GM19468 (cell line): ENCODE results near the gene PNPLA3.

Source experiments
- ATAC-seq: cut with Tn5 transposase; IDR thresholded peaks from one replicate; pipeline ENCODE4 v1.9.1; 2021; ENCODE audit warnings: mild to moderate bottlenecking, moderate library complexity, moderate number of reproducible peaks; ENCODE audit not compliant: unreplicated experiment; ENCODE audit errors: extremely low read depth

PNPLA3 gene

GRCh38 chr22:43919106-43919973, 4.3 kb upstream of the PNPLA3 start:
- no peak for ATAC-seq

DNA sequence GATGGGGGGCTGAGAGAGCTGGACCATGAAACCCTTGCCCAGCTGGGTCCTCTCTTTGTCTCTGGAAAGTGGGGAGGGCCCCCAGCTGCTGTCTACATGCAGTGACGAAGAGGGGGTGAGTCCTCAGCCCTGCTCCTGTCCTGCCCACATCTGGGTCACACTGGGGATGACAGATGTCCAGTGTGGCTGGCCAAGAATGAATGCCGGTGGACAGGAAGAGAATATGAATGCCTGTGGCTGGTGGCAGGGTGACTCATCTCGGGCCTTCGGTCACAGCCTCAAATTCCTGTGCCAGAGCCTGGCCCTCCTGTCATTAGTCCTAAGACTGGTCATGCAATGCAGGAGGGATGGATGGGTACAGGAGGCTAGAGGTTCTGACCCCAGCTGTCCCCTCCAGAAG, 2.2 kb upstream of the PNPLA3 start:
- no peak for ATAC-seq

- ATAC-seq, result no peak
Measured at GRCh38 chr22:43922123-43922522, 1.5 kb upstream of the PNPLA3 start.

DNA sequence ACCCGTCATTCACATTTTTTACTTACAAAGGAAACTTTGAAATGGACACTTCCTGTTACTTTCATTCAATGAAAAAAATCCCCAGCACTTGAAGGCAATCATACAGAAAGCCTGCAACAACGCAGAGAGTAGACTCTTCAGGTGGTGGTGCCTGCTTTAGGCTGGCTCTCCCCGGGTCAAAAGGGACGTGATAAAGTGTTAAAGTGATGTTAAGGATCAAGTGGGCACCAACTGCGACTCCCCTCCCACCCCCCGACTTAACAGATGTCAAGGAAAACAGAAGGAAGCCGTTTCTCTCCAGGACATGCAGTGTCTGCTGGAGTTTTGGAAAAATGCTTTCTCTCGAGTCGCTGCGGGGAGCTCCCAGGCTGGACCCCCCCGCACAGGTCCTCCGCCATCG, 414 bp upstream of the PNPLA3 start:
- no peak for ATAC-seq

DNA sequence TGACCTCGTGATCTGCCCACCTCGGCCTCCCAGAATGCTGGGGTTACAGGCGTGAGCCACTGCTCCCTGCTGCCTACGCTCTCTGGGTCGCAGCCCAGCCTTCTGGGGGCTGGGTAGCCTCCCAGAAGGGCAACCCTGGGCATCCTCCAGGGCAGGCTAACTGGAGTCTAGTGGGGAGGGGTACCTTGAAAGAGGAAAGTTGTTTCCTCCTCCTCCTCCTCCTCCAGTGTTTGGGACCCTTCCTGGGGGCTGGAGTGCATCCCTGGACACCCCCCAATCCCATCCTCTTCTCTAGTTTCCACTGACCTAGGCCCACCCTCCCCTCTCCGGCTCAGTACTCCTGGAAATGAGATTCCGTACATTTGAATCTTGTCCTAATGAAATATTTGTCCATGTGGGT, 1.3 kb downstream of the PNPLA3 start:
- ATAC-seq, result no peak

DNA sequence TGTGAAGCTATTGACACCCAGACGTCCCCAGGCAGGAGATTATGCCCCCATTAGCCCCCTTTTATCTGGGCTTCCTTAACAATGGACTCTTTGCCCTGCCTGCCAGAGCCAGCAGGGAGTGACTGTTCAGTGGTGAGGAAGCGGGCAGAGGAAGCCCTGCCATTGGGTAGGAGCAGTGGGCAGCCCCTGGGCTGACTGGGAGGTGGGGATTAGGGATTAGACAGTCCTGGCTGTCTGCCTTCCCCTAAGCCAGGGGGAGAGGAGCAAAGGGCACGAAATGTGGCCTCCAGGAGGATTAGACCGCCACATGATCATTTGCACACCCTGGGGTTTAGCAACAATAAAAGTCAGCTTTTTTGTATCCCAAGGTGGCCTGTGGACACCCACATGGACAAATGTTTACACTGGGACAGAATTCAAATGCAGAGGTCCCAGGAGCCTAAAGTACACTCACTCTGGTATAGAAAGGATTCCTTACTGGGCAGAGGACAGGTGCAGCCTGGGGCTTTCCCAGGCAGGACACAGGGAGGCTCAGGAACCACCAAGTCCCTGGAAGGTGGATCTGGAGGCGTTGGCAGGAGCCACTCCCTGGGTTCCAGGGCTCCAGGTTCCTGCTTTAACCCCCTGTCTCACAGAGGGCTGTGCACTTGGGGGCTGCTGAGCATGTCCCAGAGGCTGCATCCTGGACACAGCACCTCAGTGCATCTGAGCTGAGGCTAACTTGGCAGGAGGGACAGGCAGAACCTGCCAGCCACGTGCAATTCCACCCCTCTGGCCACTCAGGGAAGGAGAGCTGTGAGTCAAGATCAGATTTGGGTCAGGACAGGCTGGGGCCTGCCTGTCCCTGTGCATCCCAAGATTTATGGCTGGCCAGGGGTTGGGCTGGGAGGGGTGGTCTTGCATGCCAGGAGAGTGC, 2.1 kb downstream of the PNPLA3 start:
- no peak for ATAC-seq

DNA sequence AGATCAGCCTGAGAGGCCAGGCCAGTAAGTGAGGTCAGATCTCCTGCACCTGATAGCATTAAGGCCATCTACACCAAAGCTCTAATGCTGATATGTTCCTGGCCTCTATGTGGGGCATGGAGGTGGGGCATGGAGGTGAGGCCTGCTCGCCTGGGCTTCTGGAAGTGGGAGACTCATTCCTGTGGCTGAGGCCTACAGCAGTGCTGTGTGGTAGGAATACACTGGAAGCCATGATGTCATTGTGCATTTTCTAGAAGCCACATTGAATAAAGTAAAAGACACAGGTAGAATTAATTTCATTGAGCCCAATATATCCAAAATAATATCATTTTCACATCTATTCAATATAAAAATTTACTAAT, 2.7 kb downstream of the PNPLA3 start:
- no peak for ATAC-seq

DNA sequence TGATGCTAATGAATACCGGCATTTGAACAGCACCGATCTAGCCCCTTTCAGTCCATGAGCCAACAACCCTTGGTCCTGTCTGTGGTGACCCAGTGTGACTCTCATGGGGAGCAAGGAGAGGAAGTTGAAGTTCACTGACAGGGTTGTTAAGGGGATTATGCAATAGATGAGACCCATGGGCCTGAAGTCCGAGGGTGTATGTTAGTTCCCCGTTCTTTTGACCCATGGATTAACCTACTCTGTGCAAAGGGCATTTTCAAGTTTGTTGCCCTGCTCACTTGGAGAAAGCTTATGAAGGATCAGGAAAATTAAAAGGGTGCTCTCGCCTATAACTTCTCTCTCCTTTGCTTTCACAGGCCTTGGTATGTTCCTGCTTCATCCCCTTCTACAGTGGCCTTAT, 4.9 kb downstream of the PNPLA3 start:
- no peak for ATAC-seq

- ATAC-seq, result no peak
Measured at GRCh38 chr22:43928908-43929307, 5.3 kb downstream of the PNPLA3 start.

DNA sequence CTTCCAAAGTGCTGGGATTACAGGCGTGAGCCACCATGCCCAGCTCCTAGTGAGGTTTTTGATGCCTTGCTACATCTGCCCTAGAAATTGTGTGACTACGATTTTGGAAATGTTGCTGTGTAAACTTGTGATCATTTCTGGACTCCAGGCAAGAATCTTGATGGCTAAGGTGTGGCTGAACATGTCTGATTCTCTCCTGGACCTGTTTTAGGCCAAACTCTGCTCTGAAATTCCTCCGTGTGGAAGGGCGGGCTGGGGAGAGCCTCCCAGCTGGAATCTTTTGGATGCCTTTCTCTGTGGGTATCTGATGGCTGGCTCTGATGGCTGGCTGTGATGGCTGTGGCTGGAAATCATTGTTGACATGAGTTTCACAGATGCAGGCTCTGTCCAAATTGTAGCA, 8.2 kb downstream of the PNPLA3 start:
- ATAC-seq, result no peak

GRCh38 chr22:43941449-43941848, 17.8 kb downstream of the PNPLA3 start:
- ATAC-seq, result no peak

GRCh38 chr22:43944670-43945430, 21.2 kb downstream of the PNPLA3 start:
- no peak for ATAC-seq

DNA sequence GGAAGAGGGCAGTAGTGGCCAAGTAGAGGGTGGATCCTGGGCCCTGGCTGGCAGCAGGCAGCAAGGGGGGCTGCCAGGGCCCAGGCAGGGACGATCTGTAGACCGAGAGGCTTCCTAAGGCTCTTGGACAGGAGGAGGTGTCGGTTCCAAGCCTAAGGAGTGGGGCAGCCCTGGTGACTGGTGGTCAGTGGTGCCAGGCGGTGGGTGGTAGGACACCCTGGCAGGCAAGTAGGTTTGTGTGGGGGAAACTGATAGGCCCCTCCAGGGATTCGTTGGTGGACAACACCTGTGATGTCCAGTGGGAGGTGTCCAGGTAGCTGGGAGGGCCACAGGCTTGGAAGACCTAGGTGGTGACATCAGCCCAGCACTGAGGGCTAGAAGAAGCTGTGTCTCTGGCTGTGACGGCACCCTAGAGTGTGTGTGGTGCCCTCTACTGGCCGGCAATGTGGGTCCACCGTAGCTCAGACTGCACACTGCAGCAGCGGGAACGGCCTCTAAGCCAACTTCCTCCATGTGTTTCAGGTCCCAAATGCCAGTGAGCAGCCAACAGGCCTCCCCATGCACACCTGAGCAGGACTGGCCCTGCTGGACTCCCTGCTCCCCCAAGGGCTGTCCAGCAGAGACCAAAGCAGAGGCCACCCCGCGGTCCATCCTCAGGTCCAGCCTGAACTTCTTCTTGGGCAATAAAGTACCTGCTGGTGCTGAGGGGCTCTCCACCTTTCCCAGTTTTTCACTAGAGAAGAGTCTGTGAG, 22.2 kb downstream of the PNPLA3 start:
- no peak for ATAC-seq

DNA sequence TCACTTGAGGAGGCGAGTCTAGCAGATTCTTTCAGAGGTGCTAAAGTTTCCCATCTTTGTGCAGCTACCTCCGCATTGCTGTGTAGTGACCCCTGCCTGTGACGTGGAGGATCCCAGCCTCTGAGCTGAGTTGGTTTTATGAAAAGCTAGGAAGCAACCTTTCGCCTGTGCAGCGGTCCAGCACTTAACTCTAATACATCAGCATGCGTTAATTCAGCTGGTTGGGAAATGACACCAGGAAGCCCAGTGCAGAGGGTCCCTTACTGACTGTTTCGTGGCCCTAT, 22.7 kb downstream of the PNPLA3 start:
- ATAC-seq, result no peak

GRCh38 chr22:43948836-43949406, 25.3 kb downstream of the PNPLA3 start:
- ATAC-seq, result no peak

DNA sequence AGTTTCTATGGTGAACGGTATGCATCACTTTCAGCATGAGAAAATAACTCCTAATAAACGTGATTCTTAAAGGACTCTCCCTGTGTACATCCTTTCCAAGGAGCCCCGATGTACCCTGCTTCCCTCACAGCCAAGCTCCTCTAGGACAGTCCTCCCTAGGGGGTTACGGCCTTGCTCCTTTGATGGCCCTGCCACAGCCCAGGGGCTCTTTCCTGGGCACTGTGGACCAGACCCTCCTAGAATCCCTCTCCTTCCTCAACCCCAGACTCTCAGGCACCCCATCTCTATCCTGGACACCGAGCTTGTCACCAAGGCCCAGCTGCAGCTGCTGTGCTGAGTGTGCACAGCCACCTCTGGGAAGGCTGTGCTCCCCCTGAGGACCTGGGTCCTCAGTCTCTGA, 27.8 kb downstream of the PNPLA3 start:
- ATAC-seq, result no peak

DNA sequence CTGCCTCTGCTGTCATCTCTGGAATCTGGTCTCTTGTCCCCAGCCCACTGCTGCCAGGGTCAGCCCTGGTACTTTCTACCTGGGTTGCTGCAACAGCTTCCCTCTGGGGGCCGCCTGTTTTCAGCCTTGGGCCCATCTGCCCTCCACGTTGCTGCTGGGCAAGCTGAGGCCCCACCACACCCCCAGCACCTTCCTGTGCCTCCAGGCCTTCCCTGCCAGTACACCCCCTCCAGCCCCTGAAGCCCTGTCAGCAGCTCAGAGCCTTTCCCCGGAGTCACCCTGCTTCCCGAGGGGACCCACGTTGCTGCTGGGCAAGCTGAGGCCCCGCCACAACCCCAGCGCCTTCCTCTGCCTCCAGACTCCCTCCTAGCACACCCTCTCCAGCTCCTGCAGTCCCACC, 28.4 kb downstream of the PNPLA3 start:
- ATAC-seq, result no peak

DNA sequence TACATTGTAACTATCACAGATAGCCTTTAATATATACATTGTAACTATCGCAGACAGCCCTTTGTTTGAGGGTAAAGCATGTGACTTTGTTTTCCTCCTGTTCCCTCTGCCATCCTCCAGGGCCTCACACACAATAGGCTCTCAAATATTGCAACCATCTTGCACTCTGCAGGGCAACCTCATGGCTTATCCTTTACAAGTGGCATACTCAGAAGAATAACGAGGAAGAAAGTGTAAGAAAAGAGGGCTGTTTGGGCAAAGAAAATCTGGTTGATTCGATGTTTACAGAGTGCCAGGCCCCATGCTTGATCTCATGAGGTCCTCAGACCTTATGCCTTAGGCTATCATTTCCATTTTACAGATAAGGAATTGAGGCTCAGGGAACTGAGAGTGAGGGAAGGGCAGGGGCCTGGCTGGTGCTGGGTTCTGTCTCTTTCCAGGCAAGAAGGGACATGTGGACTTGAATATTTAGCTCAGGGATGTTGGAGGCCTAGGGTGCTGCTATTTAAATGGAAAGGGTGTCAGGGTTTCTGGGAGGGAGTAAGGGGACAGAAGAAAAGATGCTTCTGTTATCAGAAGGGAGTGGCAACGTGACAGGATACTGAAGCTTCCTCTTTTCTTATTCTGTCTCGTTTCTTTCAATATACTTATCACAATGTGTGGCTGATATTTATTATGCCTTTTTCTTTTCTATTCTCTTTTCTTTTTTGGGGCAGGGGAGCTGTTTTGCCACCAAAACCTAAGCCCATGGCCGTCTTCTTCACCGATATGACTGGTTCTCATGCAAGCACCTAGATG, 30.6 kb downstream of the PNPLA3 start:
- ATAC-seq, result no peak
